Measurements from ENCODE around the gene SNX5.

SNX5 gene

DNA sequence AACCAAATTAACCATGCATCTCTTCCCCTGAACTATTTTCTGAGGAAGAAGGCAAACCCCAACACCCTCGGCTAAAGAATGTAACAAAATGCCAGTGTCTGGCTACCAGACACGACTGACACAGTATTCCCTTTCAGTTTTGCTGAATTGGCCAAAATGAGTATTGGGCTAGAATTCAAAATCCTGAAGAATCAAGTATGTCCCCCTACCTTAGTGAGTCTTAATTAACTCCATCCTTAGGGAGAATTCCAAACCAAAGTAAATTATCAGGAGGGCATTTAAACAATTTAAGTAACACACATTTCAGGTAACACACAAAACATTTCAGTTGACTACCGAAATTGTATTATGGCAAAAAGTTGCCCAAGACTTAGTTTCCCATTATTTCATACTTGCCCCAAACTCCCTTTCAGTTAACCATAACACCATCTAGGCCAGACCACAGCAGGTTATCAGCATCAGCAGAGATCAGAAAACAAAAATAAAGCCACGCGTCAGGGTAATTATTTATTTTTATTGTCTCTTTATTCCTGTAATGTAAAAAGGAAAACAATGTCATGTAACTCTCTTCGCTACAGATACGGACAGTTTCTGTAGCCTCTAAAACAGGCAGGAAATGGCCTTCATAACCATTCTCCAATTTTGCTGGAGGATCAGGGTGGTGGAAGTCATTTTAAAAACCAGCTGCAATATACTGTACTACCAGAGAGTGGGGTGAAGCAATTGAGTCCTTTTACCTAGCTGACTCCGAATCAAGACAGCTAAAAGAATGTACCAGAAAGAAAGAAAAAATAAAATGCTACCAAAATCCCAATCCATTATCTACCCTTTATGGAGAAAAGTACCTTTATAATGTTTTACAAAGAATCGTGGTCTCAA, 1.9 kb downstream of the SNX5 start:
- Histone ChIP-seq H3K4me3 (ENCODE audit: low read depth, low read length) (peak overlapping the region; percentile 95), H3K36me3 (replicated peaks) (peaks cover 4% of the 10 kb centered on the region), H3K27ac (peak overlapping the region; percentile 2), H3K27me3 (replicated peaks) (no peaks in the 10 kb centered on the region)
- in situ Hi-C loops (cut with HindIII; ENCODE audit: low pct_ligation_motif_present, low sequenced_read_pairs), result no loop called here
- peak; percentile 22 for TF ChIP-seq CTCF (IDR thresholded peaks at IDR 0.05; ENCODE audit: low read depth, low read length, missing control alignments)
- DNase-seq, result peak; percentile 25

DNA sequence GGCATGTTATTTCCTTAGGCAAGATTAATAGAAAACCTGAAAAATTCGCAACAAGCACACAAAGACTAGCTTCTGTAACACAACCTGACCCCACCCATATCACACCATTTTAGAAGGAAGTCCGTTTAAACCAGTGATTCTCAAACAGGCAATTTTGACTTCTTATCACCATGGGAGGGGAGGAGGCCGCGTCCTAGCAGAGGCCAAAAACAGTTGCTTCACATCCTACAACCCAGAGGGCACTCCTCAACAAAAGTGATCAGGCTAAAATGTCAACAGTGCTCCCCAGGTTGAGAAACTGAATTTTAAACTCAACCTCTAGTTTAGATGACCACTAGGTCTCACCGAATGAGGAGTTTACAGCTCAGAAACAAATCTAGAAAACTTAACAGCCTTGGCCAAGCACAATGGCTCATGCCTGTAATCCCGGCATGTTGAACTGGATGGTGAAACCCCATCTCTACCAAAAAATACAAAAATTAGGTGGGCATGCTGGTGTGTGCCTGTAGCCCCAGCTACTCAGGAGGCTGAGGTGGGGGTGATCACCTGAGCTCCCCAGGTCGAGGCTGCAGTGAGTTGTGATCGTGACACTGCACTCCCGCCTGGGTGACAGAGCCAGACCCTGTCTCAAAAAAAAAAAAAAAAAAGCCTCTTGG, 3.4 kb downstream of the SNX5 start:
- Histone ChIP-seq H3K4me3 (ENCODE audit: low read depth, low read length) (peak overlapping the region; percentile 95), H3K27ac (no peak overlapping the region), H3K27me3 (replicated peaks) (no peaks in the 10 kb centered on the region), H3K36me3 (replicated peaks) (peaks cover 4% of the 10 kb centered on the region)
- in situ Hi-C loops (cut with HindIII; ENCODE audit: low pct_ligation_motif_present, low sequenced_read_pairs), result no loop called here
- no peak for TF ChIP-seq CTCF (IDR thresholded peaks at IDR 0.05; ENCODE audit: low read depth, low read length, missing control alignments)
- no peak for DNase-seq

DNA sequence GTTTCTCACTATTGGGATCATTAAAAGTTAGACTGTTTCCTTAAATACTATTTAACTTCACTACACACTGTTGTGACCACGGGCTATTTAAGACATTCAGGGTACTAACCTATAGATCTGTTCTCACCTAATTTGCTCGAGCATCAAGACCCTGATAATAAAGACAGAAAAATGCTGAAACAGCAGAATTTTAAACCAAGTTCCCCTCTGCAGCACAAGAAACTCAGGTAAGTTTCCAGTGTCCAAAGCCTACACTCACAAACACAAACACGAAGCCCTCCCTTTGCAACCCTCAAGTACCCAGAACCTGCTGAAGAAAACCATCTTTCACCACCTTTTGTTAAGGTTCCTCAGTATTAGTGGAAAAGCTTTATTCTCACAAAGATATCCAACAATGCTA, 4.0 kb downstream of the SNX5 start:
- in situ Hi-C loops (cut with HindIII; ENCODE audit: low pct_ligation_motif_present, low sequenced_read_pairs), result no loop called here
- no peak overlapping the region for H3K27ac ChIP-seq

DNA sequence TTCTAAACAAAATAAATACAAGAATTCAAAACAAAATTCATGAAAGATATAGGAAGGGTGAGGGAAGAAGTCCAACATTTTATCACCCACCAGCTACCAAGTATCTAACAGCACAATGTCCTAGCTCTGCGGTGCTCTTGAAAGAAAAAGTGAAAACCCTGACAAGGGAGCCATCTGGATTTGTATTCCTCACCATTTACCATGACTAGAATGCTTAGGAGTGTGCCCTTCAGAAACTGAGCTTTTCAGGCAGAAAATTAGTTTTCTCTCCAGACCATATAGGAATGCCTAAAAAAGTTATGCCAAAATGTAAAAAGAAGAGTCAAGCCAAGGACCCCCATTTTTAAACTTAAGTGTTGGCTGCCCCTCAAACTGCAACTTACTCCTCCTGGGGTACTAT, 4.5 kb downstream of the SNX5 start:
- no peak for TF ChIP-seq CTCF (IDR thresholded peaks at IDR 0.05; ENCODE audit: low read depth, low read length, missing control alignments)
- DNase-seq, result no peak
- Histone ChIP-seq H3K27me3 (replicated peaks) (no peaks in the 10 kb centered on the region), H3K4me3 (ENCODE audit: low read depth, low read length) (no peak overlapping the region), H3K27ac (no peak overlapping the region), H3K36me3 (replicated peaks) (peaks cover 4% of the 10 kb centered on the region)
- in situ Hi-C loops (cut with HindIII; ENCODE audit: low pct_ligation_motif_present, low sequenced_read_pairs), result no loop called here

More for the DNA sequence above, 4.0 kb downstream of the SNX5 start:
- Histone ChIP-seq H3K36me3 (replicated peaks) (peaks cover 4% of the 10 kb centered on the region), H3K27me3 (replicated peaks) (no peaks in the 10 kb centered on the region), H3K4me3 (ENCODE audit: low read depth, low read length) (no peak overlapping the region)
- TF ChIP-seq CTCF (IDR thresholded peaks at IDR 0.05; ENCODE audit: low read depth, low read length, missing control alignments), result no peak
- DNase-seq, result no peak

DNA sequence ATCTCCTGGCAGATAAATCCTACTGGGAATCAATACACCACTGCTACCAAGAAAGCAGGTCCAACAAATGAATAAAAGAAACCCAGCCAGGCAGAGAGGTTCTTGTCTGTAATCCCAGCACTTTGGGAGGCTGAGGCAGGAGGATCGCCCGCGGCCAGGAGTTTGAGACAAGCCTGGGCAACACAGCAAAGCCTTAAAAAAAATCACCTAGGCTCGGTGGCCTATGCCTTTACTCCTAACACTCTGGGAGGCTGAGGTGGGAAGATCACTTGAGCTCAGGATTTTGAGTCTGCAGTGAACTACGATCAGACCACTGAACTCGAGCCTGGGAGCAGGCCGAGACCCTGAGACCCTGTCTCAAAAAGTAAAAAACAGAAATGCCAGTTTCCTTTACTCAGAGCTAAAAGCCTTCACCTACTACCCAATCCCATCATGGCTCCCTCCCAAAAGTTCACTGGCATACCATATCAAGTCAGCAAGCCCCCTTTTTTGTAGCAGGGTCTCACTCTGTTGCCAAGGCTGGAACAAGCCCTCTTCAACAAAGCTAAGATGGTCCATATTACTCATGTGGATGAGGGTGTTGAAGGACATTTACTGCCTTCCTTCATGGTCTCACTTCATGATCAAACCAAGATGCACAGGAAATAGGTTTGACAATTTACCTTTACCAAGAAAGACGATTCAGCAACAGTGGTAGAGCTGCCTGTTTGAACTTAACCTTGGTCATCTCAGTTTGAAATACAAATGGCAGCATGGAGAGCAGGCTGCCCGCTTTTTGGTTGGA, 5.3 kb downstream of the SNX5 start:
- DNase-seq, result no peak
- Histone ChIP-seq H3K27me3 (replicated peaks) (no peaks in the 10 kb centered on the region), H3K4me3 (ENCODE audit: low read depth, low read length) (no peak overlapping the region), H3K36me3 (replicated peaks) (peaks cover 4% of the 10 kb centered on the region), H3K27ac (no peak overlapping the region)
- TF ChIP-seq CTCF (IDR thresholded peaks at IDR 0.05; ENCODE audit: low read depth, low read length, missing control alignments), result no peak
- in situ Hi-C loops (cut with HindIII; ENCODE audit: low pct_ligation_motif_present, low sequenced_read_pairs), result no loop called here

All from brain microvascular endothelial cell (primary cell).